Osteocyte (in vitro differentiated cells): Measurements from ENCODE around the gene TTLL11. TPM values are rescaled to one million over a fixed set of nuclear protein-coding genes. Genes with fewer than 3 reads are reported as not detected.
A peak's percentile ranks its signal among the peaks of the same experiment; 100 is the strongest.
"Not testable (repeated sequence)": the region's sequence is repeated elsewhere in the genome, so short reads cannot be mapped to it uniquely, and the experiment has no call there.

Experiments
- DNase-seq: peaks from one replicate; pipeline ENCODE4 v3.0.0; 2021; ENCODE audit warnings: mixed read lengths; ENCODE audit not compliant: unreplicated experiment; ENCODE audit errors: extremely low spot score
- H3K27ac Mint-ChIP-seq: one replicate; pipeline ENCODE4 v1.8.0; 2021; ENCODE audit warnings: mild to moderate bottlenecking, mixed read lengths; ENCODE audit not compliant: unreplicated experiment
- H3K27me3 Mint-ChIP-seq: one replicate; pipeline ENCODE4 v1.8.0; 2021; ENCODE audit warnings: mixed read lengths; ENCODE audit not compliant: unreplicated experiment
- H3K36me3 Mint-ChIP-seq: one replicate; pipeline ENCODE4 v1.8.0; 2021; ENCODE audit warnings: mixed read lengths; ENCODE audit not compliant: unreplicated experiment
- H3K4me1 Mint-ChIP-seq: one replicate; pipeline ENCODE4 v1.8.0; 2021; ENCODE audit warnings: mixed read lengths; ENCODE audit not compliant: unreplicated experiment
- H3K4me3 Mint-ChIP-seq: one replicate; pipeline ENCODE4 v1.8.0; 2021; ENCODE audit warnings: mild to moderate bottlenecking, moderate library complexity, mixed read lengths; ENCODE audit not compliant: unreplicated experiment
- H3K9me3 Mint-ChIP-seq: one replicate; pipeline ENCODE4 v1.8.0; 2021; ENCODE audit warnings: mixed read lengths; ENCODE audit not compliant: unreplicated experiment
- total RNA-seq: library from RNA; stranded (reverse); gene quantifications from 2 replicates; pipeline ENCODE4 v1.2.1, GENCODE V29; 2021
- TF ChIP-seq, protein P1 (sequence below): fragments of 200-600 bp; sonication (generic); IDR thresholded peaks from 2 replicates; pipeline ENCODE4 v1.5.0; 2021; ENCODE audit warnings: antibody characterized with exemption, mild to moderate bottlenecking, moderate library complexity

Gene TTLL11
- total RNA-seq, 1 donor from 2014 or later, result 6.0 TPM

DNA sequence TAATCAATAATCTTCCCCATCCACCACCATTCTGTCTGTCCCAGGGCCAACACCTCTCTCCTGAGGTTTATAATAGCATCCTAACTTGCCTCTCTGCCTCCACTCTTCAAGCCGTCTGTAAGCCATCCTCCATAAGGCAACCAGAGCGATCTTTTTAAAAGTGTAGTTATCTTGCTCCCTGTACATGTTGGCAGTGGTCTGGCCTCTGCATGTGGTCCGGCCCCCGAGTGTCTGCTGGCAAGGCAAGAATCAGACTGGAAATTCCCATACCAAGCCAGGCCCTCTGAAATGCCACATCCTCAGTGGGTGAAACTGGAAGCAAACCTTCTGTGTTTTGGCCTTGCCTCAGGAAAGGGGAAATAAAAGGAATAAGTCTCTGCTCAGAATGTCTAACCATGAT, 17.0 kb downstream of the TTLL11 start:
- Mint-ChIP-seq H3K36me3 (peaks cover 15% of the 10 kb centered on the region), H3K4me3 (no peak overlapping the region), H3K4me1 (peaks cover 28% of the 10 kb centered on the region), H3K27ac (peak overlapping the region; percentile 23), H3K27me3 (no peaks in the 10 kb centered on the region), H3K9me3 (peaks cover 19% of the 10 kb centered on the region)
- no peak for DNase-seq
- TF ChIP-seq, protein P1, sequence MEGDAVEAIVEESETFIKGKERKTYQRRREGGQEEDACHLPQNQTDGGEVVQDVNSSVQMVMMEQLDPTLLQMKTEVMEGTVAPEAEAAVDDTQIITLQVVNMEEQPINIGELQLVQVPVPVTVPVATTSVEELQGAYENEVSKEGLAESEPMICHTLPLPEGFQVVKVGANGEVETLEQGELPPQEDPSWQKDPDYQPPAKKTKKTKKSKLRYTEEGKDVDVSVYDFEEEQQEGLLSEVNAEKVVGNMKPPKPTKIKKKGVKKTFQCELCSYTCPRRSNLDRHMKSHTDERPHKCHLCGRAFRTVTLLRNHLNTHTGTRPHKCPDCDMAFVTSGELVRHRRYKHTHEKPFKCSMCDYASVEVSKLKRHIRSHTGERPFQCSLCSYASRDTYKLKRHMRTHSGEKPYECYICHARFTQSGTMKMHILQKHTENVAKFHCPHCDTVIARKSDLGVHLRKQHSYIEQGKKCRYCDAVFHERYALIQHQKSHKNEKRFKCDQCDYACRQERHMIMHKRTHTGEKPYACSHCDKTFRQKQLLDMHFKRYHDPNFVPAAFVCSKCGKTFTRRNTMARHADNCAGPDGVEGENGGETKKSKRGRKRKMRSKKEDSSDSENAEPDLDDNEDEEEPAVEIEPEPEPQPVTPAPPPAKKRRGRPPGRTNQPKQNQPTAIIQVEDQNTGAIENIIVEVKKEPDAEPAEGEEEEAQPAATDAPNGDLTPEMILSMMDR, result no peak

DNA sequence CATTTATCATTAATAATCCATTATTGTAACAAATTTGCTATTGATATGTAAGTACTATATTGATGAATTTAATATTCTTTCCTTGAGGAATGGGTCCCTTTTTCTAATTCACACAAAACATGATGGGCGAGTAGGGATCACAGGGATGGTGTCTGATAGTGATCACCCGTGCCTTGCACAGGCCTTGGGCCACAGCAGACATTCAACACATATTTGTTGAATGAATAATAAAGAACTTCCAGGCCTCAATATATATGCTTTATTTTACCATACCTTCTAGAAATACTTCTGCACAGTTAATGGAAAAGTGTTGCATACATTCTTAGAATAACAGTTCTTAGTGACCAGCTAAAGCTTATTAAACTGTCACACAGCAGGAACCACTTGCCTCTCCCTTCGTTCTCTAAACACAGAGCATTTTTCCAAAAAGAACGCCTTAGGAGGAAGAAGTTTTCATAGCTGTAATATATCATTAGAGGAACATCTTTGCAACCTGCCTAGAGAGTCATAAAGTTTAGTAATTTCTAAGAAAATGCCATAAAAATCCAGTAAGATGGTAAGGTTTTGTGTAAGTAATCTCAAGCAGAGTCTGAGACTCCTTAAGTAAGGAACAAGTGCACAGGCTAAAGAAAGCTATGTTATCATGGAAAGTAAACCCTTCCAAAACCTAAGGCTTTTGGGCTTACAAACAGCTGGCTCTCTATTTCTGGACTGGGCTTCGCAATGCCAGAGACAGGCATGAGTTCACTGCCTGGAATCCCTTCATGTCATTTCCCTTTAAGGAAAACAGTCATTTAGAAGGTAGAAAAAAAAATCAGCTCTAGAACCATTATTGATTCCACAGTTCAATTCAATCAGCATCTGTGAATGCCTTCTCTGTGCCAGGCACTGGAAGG, 17.7 kb downstream of the TTLL11 start:
- DNase-seq, result no peak
- TF ChIP-seq, protein P1, result no peak
- Mint-ChIP-seq H3K9me3 (peaks cover 19% of the 10 kb centered on the region), H3K36me3 (peaks cover 15% of the 10 kb centered on the region), H3K27ac (peak overlapping the region; percentile 58), H3K27me3 (no peaks in the 10 kb centered on the region), H3K4me3 (no peak overlapping the region), H3K4me1 (peaks cover 21% of the 10 kb centered on the region)

DNA sequence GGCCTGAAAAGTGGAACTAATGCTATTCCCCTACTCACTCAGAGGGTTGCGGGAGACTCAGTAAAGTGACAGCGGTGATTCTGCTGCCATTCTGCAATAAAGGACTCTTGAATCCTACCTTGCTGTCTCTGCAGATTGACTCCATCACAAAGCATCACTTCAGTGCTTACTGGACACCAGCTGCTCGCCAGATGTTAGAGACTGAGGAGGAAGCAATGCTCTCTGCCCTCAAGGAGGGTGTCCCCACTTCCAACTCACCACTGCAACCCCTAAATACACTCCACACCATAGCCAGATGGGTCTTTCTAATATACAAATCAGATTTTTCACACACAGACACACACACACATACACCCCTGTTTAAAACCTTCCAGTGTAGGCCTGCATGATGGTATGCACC, 21.4 kb downstream of the TTLL11 start:
- Mint-ChIP-seq H3K27ac (no peak overlapping the region), H3K27me3 (no peaks in the 10 kb centered on the region), H3K4me3 (no peak overlapping the region), H3K36me3 (peaks cover 3% of the 10 kb centered on the region), H3K9me3 (peaks cover 2% of the 10 kb centered on the region), H3K4me1 (peaks cover 18% of the 10 kb centered on the region)
- DNase-seq, result no peak
- TF ChIP-seq, protein P1, result no peak

DNA sequence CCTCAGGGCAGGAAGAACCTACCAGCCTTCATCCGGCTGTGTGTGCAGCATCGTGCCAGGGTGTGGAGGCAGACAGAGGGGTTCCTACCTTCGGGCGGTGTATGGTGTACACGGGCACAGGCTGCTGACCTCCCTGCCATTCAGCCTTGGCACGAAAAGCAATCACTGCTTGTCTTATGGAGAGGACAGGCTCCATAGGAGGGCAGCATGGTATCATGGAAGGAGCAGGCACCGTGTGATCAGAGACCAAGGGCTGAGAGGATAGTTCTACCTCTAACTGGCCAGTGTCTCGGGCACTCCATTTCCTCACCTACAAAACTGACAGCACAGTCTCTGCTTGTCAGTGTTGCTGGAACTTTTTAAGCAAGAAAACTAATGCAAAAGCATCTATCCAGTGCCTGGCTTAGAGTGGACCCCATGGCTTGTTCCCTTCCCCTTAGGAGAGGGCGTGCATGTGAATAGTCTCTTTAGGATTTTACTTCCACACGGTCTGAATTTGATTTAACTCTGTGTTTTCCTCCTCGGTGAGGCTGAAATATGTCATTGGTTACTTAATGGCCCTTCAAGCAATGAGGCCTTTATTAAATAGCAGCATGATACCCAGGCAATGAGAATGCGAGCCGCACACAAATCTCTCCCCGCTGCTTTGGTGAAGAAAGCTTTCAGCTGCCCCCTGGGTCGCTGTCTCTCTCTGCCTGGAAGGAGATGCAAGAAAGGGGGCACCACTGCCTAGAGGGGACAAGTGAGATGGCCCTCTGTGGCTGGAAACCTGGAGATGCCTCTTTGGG, 22.2 kb downstream of the TTLL11 start:
- no peaks in the 10 kb centered on the region for H3K36me3 Mint-ChIP-seq
- TF ChIP-seq, protein P1, result no peak
- peaks cover 14% of the 10 kb centered on the region for H3K4me1 Mint-ChIP-seq
- H3K27ac Mint-ChIP-seq, result no peak overlapping the region
- H3K27me3 Mint-ChIP-seq, result no peaks in the 10 kb centered on the region
- H3K4me3 Mint-ChIP-seq, result no peak overlapping the region
- DNase-seq, result no peak
- no peaks in the 10 kb centered on the region for H3K9me3 Mint-ChIP-seq

DNA sequence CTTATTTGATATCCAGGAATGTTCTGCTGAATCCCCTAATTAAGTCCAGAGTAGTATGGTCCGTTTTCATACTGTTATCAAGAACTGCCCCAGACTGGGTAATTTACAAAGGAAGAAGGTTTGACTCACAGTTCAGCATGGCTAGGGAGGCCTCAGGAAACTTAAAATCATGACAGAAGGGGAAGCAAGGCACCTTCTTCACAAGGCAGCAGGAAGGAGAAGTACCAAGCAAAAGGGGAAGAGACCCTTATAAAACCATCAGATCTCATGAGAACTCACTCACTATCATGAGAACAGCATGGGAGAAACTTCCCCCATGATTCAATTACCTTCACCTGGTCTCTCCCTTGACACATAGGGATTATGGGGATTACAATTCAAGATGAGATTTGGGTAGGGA, 26.4 kb downstream of the TTLL11 start:
- not testable (repeated sequence) for H3K27ac Mint-ChIP-seq, H3K27me3 Mint-ChIP-seq, H3K9me3 Mint-ChIP-seq, H3K4me1 Mint-ChIP-seq, H3K4me3 Mint-ChIP-seq, DNase-seq, H3K36me3 Mint-ChIP-seq
